ENCODE measurements around the gene AREG.

DNA sequence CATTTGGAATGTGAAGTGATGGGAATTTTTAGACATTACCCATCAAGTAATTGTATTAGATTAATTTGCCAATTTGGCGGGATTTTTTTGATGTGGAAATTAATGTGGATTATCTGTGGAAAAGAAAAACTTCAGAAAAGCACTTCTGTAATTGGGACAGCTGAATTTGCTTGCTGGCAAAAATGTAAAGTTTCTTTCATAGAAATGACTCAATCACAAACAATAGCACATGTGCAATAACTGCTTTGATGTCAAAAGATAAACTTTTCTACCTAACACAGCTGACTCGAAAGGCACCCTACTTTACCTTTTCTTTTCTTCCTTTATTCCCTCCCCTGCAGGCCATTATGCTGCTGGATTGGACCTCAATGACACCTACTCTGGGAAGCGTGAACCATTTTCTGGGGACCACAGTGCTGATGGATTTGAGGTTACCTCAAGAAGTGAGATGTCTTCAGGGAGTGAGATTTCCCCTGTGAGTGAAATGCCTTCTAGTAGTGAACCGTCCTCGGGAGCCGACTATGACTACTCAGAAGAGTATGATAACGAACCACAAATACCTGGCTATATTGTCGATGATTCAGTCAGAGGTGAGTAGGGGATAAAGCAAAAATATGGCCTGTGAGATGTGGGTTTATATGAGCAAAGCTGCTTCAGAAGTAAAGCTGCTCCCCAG is 1.4 kb downstream of the AREG start:
- TF ChIP-seq, protein P1, sequence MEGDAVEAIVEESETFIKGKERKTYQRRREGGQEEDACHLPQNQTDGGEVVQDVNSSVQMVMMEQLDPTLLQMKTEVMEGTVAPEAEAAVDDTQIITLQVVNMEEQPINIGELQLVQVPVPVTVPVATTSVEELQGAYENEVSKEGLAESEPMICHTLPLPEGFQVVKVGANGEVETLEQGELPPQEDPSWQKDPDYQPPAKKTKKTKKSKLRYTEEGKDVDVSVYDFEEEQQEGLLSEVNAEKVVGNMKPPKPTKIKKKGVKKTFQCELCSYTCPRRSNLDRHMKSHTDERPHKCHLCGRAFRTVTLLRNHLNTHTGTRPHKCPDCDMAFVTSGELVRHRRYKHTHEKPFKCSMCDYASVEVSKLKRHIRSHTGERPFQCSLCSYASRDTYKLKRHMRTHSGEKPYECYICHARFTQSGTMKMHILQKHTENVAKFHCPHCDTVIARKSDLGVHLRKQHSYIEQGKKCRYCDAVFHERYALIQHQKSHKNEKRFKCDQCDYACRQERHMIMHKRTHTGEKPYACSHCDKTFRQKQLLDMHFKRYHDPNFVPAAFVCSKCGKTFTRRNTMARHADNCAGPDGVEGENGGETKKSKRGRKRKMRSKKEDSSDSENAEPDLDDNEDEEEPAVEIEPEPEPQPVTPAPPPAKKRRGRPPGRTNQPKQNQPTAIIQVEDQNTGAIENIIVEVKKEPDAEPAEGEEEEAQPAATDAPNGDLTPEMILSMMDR (conservative IDR thresholded peaks at IDR 0.05; ENCODE audit: low read length): no peak
- TF ChIP-seq EZH2phosphoT487 (IDR thresholded peaks at IDR 0.05; ENCODE audit: borderline replicate concordance): no peak
